Stimulated activated CD8-positive, alpha-beta memory T cell treated with anti-CD3 and anti-CD28 coated beads, Interleukin-12 subunit alpha, Interleukin-12 subunit beta, amount 100 ng/mL, for 24 hours (primary cell): Measurements from ENCODE around the gene PEX19.
A peak's percentile ranks its signal among the peaks of the same experiment; 100 is the strongest.

Experiments
- DNase-seq: peaks from one replicate; pipeline ENCODE4 v3.0.0-alpha.2; 2020; ENCODE audit errors: extremely low read depth

The PEX19 gene

DNA sequence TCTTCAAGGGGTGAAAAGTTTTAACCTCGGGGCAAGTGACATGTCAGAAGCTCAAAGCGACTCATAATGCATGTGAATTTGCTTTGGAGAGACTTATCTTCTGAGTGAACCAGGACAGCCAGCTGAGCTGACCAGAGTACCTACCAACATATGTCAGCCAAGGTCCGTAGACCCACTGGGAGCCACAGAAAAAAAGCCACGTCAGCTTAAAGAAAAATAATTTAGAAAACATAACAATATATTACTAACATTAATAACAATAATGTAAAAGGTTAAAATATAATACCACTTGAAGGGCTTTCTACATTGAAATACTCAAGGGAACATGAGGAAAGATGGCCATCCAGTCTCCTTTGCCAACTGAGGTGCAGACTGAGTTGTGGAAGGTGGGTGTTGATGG is 6.9 kb downstream of the PEX19 start:
- DNase-seq = no peak

DNA sequence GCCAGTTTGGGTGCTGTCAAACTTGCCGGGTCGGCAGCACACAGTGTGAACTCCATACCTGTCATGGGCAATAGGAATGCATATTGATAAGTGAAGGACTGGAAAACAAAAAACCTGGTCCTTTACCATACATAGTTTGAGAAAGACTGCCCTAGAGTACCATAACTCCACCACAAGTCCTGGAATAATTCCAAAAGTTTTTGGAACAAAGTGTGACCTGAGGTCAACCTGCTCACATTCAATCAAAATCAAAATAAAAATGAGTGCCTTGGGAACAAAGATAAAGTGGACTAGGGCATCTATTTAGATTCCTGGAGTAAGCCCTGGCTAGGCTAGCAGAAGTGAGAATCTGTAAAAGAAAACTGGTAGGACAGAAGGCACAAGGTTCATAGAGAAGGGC is 7.6 kb downstream of the PEX19 start:
- no peak for DNase-seq

DNA sequence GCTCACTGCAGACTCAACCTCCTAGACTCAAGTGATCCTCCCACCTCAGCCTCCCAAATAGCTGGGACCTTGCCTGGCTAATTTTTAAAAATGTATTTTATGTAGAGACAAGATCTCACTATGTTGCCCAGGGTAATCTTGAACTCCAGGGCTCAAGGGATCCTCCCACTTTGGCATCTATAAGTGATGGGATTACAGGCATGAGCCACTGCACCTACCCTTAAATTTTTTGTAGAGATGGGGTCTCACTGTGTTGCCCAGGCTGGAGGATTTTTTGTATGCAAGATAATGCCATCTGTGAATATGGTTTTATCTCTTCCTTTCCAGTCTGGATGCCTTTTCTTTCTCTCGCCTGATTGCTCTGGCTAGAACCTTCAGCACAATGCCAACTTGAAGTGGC is 13.9 kb downstream of the PEX19 start:
- DNase-seq = no peak

DNA sequence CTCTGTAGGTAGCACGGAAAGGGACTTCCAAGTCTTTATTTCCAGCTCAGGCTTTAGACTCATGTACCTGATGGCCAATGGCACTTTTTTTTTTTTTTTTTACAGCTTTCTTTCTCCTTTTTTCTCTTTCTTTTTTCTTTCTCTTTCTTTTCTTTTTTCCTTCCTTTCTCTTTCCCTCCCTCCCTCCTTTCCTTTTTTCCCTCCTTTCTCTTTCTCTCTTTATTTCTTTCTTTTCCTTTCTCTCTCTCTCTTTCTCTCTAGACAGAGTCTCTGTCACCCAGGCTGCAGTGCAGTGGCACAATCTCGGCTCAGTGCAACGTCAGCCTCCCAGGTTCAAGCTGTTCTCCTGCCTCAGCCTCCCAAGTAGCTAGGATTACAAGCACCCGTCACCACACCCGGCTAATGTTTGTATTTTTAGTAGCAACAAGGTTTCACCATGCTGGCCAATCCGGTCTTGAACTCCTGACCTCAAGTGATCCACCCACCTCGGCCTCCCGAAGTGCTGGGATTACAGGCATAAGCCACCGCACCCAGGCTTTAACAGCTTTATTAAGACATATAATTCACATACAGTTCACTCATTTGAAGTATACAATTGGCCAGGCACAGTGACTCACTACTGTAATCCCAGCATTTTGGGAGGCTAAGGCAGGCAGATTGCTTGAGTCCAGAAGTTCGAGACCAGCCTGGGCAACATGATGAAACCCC is 17.5 kb downstream of the PEX19 start:
- no peak for DNase-seq

DNA sequence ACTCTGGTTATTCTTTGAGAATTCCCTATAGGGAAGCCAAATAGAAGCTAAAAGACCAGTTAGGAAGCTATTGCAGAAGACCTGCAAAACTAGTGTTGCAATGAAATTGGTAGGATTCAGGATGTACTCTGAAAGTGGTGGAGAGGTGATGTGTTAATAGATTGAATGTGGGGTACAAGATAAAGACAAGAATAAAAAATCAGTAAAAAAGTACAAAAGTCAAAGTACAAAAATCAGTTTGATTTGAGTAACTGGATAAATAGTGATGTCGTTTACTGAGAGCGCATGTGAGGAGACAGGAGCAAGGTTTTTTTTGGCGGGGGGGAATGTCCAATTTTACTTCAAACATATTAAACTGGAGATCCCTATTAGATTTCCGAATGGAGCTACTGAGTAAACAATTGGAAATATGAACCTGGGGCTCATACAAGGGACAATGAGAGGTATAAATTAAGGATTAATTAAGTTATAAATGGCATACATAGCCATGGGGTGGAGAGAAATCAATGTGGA is 20.1 kb downstream of the PEX19 start:
- DNase-seq = no peak

DNA sequence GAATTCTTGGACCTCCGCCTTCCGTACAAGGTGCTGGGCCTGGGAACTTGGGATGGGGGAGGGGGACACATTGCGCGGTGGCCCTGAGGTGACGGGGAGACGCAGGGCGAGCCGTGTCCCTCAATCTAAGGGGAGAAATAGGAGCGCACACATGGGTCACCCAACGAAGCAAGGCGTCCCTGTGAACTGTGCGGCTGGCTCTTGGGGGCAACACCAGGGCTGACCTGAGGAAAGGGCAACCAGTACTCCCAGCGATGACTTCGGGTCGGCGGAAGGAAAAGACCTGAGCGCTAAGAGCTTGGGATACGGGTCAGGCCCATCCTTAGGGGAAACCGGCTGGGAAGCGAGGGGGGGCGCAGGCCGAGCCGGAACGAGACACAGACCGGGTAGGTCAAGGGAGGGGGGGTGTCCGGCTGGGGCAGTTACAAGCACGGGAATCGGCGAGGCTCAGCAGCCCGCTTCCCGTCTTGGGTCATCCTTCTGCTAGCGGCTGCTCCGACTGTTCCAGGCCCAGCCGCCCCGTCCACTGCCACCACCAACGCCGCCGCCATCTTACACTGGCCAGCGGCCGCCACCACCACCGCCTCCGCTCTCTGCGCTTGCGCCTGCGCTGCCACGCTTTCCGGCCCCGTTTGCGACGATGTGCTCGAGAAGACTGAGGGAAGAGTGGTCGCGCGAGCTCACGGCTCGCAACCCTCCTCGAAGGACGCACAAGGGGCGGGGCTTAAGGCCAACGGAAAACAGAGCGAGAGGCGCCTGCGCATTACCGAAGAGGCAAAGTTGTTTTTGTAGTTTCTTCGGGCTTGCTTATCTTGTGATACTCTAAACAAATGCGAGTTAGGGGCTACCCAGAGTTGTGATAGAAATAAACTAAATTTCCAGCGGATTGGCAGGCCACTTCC is 22.8 kb downstream of the PEX19 start, which contains the start of gene DCAF8:
Gene DCAF8 (minus strand): TSS at position 657 of the 902 bp plus-strand sequence. CDS start 18,541 bp downstream, outside the sequence.
- DNase-seq = peak; percentile 97

DNA sequence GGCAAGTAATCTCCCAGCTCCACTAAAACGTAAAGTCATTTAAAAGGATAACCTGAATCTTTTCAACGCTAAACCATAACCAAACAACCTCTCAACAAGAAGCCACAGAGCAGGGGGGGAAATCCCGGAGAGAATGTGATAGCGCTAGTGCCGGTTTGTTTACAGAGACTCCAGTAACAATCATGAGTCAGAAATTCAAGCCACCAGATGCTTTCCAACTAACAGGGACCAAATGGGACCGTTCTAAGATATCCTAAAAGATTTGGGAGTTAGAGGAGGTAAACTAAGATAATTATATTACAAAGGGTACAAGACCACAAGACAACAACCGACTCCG is 23.4 kb downstream of the PEX19 start:
- no peak for DNase-seq

DNA sequence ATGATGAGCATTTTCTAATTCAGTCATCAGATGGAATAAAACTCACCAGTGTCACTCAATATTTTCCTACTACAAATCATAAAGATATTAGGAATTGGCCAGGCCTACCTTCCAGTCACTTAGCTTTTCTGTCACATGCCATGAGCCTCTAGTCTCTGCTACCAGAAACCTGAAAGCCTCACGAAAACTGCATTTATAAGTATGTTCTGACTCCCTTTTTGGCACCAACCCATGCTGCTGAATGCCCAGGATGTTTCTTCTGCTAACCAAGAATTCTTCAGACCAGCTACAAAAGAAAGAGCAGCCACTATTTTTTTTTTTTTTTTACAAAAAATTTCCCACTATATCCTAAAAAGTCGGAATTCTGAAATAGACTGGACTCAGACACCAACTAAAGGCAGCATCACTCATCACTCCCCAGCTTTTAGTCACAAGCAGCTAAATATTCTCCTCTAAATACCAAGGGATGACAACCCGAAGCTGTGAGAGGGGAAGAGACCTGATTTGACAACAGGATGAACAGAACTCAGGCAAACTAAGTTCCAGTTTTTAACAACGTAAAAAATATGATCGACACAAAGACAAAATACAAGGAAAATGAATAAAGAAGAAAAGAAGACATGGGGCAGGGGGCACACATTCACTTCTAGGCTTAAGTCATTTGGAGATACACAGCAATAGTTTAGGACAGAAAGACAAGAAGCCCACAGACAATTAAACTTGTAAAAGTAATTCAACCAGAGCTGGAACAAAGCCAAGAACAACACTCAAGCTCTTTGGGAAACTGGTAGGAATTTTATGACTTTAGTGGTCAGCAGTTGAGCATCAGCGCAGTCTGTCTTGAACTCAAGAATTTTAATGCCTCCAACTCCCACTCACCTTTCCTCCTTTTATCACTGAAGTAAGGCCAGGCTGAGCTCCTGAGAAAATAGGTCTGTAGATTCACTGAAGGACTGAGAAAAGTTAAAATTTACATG is 24.2 kb downstream of the PEX19 start:
- no peak for DNase-seq

DNA sequence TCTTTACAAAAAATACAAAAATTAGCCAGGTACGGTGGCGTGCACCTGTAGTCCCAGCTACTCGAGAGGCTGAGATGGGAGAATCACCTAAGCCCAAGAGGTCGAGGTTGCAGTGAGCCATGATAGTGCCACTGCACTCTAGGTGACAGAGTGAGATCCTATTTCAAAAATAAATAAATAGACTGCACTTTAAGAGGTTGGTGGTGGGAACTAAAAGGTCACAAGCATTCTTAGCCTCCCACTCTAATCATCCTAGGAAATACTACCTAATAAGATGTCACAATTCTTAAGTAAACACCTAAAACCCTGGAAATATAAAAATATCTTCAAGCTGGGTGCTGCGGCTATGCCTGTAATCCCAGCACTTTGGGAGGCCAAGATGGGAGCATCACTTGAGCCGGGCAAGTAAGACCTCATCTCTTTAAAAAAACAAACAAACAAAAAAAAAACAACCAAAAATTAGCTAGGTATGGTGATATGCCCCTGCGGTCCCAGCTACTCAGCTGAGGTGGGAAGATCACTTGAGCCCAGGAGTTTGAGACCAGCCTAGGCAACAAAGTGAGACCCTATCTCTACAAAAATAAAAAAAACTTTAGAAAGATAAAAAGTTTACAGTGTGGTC is 26.6 kb downstream of the PEX19 start:
- no peak for DNase-seq

DNA sequence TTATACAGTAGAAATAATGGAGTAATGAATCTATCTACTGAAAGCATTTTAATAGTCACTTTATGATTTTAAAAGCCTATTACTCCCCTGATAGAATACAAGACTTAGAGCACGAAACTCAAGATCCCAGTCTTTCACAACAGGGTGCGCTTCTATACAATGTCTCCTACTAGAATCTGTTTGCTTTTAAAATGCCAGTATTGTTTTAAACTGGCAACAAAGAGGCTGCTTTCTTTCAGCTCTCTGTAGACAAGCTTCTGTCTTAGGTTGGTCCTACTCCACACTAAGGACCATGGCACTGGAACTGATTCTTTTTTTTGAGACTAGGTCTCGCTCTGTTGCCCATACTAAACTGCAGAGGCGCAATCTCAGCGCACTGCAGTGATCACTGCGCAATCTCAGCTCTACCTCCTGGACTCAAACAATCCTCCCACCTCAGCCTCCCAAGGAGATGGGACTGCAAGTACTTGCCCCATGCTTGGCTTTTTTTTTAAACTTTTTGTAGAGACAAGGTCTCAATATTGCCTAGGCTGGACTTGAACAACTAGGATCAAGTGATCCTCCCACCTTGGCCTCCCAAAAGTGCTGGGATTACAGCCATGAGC is 27.4 kb downstream of the PEX19 start:
- no peak for DNase-seq

DNA sequence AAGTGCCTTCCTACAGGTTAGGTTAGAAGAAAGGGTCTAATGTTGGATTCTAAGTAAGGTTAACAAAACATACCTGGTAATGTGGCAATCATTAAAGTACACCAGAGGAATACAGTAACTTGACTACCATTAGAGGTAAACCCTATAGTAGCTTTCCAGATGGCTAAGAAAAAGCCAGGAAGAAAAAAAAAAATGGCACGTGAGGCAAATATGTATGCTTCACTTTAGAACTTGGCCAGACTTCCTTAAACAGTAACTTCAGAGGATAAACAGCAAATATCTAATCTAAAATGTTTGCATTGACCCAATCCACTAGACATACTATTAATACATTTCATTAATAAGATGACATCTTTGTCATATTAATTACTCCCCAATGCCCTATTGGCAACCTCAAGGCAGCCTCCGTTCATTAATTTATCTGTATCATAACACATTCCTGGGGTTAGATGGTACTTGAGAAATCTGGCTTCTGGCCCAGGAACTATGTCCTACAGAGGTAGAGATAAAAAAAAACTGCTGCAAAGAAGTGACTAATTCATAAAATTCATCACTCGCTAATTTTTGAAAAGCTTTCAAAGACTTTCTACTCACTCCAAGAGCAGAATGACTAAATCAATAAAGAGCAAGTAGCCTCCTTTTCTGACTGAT is 28.4 kb downstream of the PEX19 start:
- no peak for DNase-seq

DNA sequence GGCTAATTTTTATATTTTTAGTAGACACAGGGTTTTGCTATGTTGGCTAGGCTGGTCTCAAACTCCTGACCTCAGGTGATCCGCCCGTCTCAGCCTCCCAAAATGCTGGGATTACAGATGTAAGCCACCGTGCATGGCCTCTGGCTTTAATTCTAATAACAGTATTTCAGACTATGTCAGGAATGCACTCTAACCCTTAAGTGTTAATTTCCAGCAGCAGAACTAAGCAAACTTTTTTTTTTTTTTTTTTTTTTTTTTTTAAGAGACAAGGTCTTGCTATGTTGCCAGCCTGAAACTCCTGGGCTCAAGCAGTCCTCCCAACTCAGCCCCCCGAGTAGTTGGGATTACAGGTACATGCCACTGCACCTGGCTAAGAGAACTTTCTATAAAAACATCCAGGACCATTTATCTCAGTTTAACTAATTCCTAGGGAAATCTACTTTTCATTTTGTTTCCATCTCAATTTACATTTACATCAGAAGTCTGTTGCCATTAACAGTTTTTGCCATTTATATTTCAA is 29.1 kb downstream of the PEX19 start:
- no peak for DNase-seq

DNA sequence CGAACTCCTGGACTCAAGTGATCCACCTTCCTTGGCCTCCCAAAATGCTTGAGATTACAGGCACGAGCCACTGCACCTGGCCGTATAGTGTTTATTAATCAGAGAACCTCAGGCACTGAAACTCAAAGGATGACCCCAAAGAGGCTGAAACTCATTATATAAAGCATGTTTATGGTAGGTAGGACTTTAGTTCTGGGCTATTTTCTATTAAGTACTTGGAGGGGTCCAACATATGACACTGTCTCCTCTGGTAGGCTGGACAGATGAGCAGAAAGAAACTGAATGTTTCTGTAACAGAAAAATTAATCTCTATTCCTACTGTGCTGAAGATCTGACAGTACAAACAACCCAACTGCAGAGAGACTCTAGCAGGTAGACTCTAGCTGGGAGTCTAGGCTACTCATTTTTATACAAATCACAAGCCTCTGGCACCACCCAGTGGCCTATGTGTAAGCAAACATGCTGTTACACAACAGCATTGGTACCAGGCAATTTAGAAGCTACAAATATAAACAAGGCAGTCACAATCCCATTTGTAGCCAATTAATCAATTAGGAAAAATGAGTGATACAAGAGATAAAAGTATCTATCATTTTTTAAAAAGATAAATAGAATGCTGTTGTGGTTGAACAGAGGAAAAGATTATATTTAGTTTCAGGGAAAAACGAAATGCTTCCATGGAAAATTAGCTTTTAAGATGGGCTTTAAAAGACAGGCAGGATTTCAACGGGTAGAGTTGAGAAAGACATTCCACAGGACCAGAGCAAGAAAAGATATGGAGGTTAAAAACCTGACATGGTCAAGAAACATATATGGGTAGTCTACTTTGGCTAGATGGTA is 33.0 kb downstream of the PEX19 start:
- DNase-seq = no peak

DNA sequence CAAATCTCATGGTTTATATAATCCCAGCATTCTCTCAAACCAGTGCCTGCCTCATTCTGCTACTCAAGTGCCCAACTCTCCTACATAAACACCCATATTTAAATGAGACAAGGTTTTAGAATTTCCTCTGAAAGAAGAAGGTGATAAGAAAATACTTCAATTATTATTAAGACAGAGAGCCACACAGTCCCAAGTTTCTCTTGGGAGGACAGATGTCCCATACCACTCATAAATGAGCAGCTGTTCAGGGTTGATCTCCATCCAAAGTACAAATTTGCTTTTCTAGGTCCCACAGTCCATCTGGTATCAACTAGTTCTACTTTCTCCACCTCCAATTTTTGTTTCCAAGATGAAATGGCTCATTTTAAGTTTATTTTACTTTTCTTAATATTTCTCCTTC is 33.9 kb downstream of the PEX19 start:
- no peak for DNase-seq

DNA sequence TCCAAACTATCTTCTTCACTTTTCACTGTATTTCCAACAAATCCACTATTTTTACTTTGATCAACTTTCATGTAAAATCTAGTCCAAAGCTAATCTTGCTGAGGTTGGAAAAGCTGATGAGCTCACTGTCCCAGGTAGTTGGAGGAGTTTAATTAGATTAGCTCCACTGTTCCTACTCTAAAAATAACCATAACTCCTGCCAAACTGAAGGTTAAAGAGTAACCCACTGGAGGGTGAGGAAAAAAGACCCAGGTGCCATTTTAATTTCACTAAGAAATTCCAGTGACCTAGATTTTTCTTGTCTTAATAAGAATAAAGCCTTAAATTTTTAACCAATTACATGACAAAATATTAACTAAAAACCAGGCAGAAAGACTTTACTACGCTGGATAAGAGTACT is 37.9 kb downstream of the PEX19 start:
- no peak for DNase-seq

DNA sequence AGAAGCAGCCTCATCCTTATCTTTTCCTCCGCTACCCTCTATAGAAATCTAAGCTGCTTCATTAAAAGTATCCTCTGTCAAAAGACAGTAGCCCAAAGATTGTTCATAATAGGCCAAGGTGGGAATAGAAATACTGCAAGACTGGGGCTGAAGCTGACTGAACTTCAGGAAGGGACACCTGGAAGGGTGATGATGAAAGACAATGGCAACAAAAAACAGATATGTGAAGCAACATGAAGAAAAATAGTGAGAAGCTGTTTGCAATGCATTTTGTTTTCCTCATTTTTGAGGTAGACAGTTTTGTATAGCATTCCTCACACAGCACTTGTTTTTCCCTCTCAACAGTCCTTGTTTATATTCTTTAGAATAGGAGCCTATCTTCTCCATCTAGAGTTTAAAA is 39.5 kb downstream of the PEX19 start:
- no peak for DNase-seq

DNA sequence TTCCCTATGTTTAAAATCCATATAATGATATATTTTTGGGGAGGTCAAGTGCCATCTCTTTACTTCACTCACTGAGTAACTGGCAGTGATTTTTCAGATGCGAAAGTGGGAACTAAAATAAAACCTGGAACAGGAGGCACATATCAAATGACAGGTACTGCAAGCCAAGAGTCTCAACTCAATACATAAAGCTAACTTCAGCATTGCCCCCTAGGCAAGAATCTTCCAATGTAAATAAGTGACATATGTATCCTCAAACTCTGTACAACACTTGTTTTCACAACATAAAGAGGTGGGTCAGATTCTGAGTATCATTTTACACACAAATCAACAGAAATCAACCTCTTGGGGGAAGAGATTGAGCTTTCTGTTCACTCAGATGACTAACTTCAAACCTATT is 40.7 kb downstream of the PEX19 start:
- DNase-seq = no peak

DNA sequence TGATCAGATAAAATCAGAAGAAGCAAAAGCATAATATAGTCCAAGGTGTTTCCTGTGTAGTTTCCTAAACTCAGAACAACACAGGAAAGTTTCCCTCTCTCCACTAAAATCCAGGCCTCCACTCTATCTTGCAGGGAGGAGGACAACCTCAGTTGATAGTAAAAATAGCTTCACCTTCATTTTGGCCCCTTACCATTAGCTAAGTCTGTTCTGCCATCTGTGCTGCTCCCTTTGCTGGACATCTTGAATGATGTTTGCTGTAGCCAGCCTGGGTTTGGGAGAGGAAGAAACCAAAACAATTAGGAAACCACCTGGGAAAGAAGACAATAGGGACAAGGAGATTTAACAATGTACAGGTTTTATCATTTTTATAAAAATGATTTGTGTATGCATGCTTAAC is 41.2 kb downstream of the PEX19 start:
- no peak for DNase-seq

DNA sequence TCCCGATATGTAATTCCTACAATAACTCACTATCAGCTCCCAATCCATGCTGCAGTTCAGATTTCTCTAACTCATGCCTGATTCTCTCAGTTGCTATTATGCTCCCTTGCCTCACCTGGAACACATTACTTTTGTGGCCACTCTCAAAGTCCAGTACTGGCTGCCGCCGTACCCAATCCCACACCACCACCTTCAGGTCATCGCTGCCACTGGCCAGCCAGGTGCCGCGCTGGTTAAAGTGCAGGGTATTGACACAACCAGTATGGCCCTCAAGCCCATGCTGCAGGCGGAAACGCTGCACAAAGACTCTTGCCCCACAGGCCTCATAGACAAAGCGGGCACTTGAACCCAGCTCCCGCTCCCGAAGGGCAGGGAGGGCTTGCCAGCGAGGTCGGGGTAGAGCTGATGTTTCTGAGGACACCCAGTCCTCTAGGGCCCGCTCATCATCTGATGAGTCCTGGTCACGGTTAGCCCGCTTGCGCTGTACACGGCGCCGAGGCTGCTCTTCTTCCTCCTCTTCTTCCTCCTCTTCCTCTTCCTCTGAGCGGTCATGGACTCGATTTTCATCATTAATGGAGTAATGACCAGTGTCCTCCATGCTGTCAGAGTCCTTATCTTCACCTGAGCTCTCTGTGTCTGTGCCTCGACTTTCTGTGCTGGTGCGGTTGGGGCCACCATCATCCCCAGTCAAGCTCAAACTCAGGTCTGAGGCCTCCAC is 45.2 kb downstream of the PEX19 start:
- DNase-seq = no peak
